Hepatocyte (in vitro differentiated cells): ENCODE measurements around the gene COL4A1.

Source experiments
- CTCF ChIP-seq: fragments of 200-600 bp; sonication (generic); IDR thresholded peaks from 2 replicates; pipeline ENCODE4 v1.5.1; 2016; ENCODE audit warnings: antibody characterized with exemption, mild to moderate bottlenecking; ENCODE audit not compliant: poor library complexity
- EZH2 ChIP-seq: fragments of 200-600 bp; sonication (generic); IDR thresholded peaks from 2 replicates; pipeline ENCODE4 v1.6.1; 2016; ENCODE audit warnings: antibody characterized with exemption, mild to moderate bottlenecking, borderline replicate concordance
- EZH2phosphoT487 ChIP-seq: fragments of 200-600 bp; sonication (generic); IDR thresholded peaks from one replicate; pipeline ENCODE4 v1.6.1; 2018; ENCODE audit warnings: antibody characterized with exemption, mild to moderate bottlenecking, low read depth, moderate library complexity; ENCODE audit not compliant: unreplicated experiment, severe bottlenecking

- TF ChIP-seq CTCF (no peak), EZH2phosphoT487 (no peak), EZH2 (no peak)
These were observed 177.9 kb downstream of the COL4A1 start for GRCh38 chr13:110129076-110129475.
